ENCODE measurements around the gene FCRLA.

The FCRLA gene

GRCh38 chr1:161763522-161764098 is 56.6 kb downstream of the FCRLA start:
- Histone ChIP-seq H3K27me3 (ENCODE audit: low read depth) (no peaks in the 10 kb centered on the region), H3K4me1 (peaks cover 15% of the 10 kb centered on the region; the same call in 1 of the 2 replicates), H3K4me3 (no peak overlapping the region), H3K36me3 (replicated peaks) (peaks cover 2% of the 10 kb centered on the region; the same call in 1 of the 2 replicates), H3K9me3 (no peaks in the 10 kb centered on the region)
- in situ Hi-C loops (cut with MboI; ENCODE audit: low sequenced_read_pairs): no loop called here
- peak; percentile 50 to 54 for DNase-seq (ENCODE audit: low spot score in 2 of 2)
